Testis (tissue), 2 donors: ENCODE data around the gene LPAR1.

Source experiments
- CTCF ChIP-seq, 3 experiments: fragments of 450-650 bp in 2 of 3; fragments of 200-600 bp in 1 of 3; sonication (generic) in 1 of 3; IDR thresholded peaks; one replicate each; pipeline ENCODE4 v1.5.1; 2016 to 2019; ENCODE audit warnings: antibody characterized with exemption in 3 of 3, mild to moderate bottlenecking in 2 of 3, moderate library complexity in 1 of 3
- POLR2A ChIP-seq: fragments of 450-650 bp; IDR thresholded peaks from one replicate; pipeline ENCODE4 v1.6.1; 2017; ENCODE audit warnings: antibody characterized with exemption, mild to moderate bottlenecking, moderate library complexity

DNA sequence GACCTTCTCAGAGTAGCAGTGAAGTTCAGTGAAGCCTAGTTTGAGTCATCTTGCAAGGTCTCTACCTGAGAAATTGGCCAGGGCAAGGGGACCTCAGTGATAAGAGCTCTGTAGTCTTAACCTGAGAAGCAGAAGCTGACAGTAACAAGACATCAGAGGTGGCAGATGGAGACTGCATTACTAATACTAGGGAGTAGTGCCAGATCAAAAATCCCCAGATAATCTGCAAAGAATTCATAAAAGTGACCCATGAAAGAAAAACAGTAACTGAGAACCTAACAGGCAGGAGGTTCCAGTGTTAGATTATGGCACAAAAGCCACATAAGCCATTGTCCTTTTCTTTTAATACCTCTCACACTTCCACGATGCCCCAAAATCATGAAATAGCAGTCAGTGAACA is 194.1 kb downstream of the LPAR1 start:
- TF ChIP-seq CTCF (IDR thresholded peaks at IDR 0.05) (no peak), POLR2A (no peak)
